GM12865 (cell line): Measurements from ENCODE around the gene HOXB13.

Source experiments
- DNase-seq: peaks from one replicate; pipeline ENCODE4 v3.0.0; 2010; ENCODE audit warnings: low read depth
- H3K4me3 ChIP-seq: 2 replicates; pipeline ENCODE4 v1.5.1; 2011; ENCODE audit warnings: mild to moderate bottlenecking, low read depth, low read length, control low read depth
- TF ChIP-seq, protein P1 (sequence below): IDR thresholded peaks from 2 replicates; pipeline ENCODE4 v1.5.1; 2011; ENCODE audit warnings: low read length, control low read depth, low read depth, inconsistent platforms; ENCODE audit not compliant: insufficient read depth; ENCODE audit errors: missing control alignments

HOXB13 gene

DNA sequence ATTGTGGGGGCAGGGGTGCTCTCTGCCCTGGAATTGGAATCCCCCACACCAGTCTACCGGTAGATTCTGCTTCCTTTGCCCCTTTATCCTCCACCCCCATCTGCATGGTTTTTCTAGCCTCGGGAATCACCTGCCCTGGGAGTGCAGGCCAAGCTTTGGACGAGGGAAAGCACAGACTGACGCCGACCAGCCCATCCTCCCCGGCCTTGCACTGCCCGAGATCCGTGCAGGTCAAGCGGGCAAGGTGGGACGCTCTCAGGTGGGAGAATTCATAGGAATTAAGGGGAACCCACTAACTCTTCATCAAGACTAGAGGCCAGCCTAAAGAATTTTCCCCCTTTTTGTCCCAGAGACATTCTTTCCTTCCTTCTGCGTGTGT is 9.9 kb upstream of the HOXB13 start:
- no peak for DNase-seq
- TF ChIP-seq, protein P1, sequence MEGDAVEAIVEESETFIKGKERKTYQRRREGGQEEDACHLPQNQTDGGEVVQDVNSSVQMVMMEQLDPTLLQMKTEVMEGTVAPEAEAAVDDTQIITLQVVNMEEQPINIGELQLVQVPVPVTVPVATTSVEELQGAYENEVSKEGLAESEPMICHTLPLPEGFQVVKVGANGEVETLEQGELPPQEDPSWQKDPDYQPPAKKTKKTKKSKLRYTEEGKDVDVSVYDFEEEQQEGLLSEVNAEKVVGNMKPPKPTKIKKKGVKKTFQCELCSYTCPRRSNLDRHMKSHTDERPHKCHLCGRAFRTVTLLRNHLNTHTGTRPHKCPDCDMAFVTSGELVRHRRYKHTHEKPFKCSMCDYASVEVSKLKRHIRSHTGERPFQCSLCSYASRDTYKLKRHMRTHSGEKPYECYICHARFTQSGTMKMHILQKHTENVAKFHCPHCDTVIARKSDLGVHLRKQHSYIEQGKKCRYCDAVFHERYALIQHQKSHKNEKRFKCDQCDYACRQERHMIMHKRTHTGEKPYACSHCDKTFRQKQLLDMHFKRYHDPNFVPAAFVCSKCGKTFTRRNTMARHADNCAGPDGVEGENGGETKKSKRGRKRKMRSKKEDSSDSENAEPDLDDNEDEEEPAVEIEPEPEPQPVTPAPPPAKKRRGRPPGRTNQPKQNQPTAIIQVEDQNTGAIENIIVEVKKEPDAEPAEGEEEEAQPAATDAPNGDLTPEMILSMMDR: no peak
- no peak overlapping the region for H3K4me3 ChIP-seq

DNA sequence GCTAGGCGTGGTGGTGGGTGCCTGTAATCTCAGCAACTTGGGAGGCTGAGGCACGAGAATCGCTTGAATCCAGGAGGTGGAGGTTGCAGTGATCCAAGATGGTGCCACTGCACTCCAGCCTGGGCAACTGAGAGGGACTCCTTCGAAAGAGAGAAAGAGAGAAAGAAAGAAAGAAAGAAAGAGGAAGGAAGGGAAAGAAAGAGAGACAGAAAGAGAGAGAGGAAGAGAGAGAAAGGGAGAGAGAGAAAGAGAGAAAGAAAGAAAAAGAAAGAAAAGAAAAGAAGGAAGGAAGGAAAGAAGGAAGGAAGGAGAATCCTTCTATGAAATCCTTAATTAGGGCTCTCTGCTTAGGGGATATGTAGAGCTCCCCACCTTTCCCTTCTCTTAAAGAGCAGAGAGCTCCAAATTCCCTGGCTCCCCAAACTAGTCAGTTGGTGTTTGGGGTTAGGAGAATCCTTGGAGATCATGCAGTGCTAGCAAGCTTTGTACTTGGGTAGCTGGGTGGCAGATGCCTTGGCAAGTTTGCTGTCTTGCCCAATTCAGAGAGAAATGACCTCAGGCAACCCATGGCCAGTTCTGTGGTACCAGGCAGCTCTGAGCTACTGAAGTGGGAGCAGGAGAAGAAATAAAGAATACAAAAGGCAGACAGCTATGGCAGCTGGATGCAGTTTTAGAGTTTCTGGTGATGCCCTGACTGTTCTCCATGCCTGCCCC is 8.9 kb upstream of the HOXB13 start:
- DNase-seq: no peak
- TF ChIP-seq, protein P1: no peak

DNA sequence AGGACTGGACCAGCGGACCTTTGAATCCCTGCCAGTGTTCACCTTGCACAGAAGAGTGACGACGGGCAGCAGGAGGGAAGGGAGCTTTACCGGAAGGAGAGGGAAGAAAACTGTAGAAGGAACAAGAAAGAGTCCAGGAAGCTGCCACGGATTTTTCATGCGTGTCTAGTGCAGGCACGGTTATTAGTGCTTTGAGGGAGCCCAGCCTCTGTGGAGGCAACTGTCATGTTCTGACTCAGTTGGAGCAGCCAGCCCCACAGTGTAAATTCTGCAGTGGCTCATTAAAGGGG is 6.5 kb upstream of the HOXB13 start:
- DNase-seq: no peak
- H3K4me3 ChIP-seq: no peak overlapping the region
- TF ChIP-seq, protein P1: no peak

More for the DNA sequence above, 8.9 kb upstream of the HOXB13 start:
- H3K4me3 ChIP-seq: no peak overlapping the region

DNA sequence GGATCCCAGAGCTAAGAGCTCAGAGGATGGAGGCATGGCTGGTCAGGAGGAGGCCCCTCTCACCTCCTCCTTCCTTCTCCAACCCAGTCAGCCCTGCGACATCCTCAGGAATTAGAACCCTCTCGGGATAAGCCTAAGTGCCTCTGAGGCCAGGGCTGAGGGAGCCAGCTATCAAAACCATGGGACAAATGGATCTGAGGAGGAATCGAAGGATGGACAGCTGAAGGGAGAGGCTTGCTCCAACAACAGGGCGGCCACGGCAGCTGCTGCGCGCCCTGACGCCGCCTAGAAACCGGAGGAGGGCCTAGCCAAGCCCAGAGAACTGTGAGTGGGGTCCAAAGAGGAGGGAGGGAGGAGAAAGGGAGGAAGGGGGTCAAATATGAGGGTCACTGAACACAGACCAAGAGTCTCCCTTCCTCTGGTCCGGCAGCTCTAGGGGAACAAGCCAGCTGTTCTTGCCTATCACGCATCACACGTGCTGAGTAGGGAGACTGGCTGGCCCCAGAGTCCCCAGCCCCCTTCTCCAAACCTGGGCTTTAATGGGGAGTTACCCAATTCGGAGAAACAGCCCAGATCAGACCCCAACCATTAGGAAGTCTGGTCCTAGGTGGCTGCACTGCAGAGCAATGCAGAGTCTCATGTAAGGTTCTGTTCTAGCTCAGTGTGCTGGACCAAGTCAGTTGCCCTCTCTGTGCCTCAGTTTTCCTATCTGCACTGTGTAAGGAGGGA is 5.9 kb upstream of the HOXB13 start:
- H3K4me3 ChIP-seq: no peak overlapping the region
- TF ChIP-seq, protein P1: no peak

DNA sequence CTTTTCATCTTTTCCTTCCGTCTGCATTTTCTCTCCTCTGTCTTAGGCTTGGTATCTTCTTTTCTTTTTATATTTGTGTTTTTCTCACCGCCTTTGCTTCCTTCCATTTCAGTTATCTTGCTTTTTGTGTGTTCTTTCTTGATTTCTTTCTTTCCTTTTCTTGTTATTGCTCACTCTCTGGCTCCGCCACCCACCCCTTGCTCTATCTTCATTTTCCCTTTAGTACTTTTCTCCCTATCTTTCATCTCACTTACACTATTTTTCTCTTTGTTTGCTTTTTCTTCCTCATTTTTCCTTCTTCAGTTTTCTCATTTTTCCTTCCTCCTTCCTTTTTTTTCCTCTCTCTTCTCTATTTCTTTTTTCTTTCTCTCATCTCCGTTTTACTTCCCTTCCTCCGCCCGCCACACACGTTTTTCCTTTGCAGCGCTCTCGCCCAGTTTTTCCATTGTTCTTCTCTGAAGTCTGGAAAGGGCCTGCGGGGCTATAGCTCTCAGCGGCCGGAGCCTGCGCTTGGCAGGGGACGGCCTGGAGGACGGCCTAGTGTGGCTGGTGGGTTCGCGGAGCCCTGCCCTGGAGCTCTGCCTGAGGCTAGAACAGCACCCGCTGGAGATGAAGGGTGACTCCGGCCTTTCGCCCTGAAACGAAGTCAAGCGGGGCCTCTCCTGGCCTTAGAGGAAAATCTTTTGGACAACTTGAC is 5.2 kb upstream of the HOXB13 start:
- DNase-seq: no peak
- TF ChIP-seq, protein P1: no peak
- no peak overlapping the region for H3K4me3 ChIP-seq

More for the DNA sequence above, 5.9 kb upstream of the HOXB13 start:
- no peak for DNase-seq

DNA sequence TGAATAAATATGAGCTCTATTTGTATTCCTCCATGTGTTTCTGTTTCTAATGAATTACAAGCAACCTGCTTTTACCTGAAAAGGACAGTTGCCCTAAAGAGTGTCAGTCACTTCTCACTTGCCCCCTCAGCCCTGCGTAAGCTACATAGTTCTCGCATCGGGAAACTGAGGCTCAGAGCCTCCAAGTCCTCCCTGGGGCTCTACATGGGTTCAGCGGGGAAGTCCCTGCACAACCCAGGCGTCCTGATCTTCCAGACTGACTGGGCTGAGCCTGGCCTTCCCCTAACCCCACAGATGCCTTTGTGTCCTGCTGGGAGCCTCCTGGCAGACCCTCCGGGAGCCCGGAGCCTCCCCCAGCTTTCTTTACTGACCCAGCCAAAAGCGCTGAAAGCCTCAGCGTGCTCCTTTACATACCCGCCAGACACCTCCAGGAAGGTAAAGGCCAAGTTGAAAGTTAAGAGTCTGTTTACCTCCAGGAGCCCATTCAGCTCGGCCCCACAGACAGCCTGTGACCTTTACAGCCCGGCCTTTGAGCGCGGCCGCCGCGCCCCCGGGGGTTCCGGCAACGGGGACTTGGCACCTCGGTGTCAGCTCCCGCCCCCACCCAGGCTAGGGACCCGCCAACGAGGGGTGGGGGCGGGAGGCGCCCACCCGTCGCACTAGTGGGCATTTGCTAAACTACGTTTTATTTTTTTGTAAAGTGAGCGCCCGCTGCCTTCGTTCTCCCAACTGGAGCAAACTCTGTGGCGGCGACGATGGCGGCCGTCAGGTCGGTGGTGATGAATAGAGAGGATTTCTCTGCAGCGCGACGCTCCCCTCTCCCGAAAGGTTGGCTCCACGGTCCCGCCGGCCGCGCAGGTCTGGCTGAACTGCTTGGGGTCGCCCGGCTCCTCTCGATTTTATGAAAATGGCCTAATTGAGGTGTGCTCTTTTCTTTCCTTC is 4.4 kb upstream of the HOXB13 start:
- DNase-seq: no peak
- TF ChIP-seq, protein P1: no peak
- no peak overlapping the region for H3K4me3 ChIP-seq
